DOHH2 (cell line): ENCODE measurements around the gene EFCAB5.

Experiments used
- H3F3A ChIP-seq: fragments of 200-600 bp; sonication (generic), shearing (Covaris generic); 2 replicates; pipeline ENCODE4 v1.6.0; 2016; ENCODE audit warnings: antibody characterized with exemption, mild to moderate bottlenecking; ENCODE audit not compliant: control insufficient read depth, insufficient read depth
- H3K27ac ChIP-seq: fragments of 200-600 bp; sonication (generic); 2 replicates; pipeline ENCODE4 v1.5.1; 2014; ENCODE audit warnings: low read depth, mild to moderate bottlenecking, low read length, moderate library complexity
- H3K27me3 ChIP-seq: fragments of 200-600 bp; sonication (generic); 2 replicates; pipeline ENCODE4 v1.6.1; 2014; ENCODE audit warnings: mild to moderate bottlenecking, low read length, mixed read lengths; ENCODE audit not compliant: control insufficient read depth
- H3K36me3 ChIP-seq: fragments of 200-600 bp; sonication (generic); 2 replicates; pipeline ENCODE4 v1.6.1; 2014; ENCODE audit warnings: mild to moderate bottlenecking, low read length, moderate library complexity, mixed read lengths; ENCODE audit not compliant: control insufficient read depth
- H3K4me1 ChIP-seq: fragments of 200-600 bp; sonication (generic); 2 replicates; pipeline ENCODE4 v1.6.1; 2014; ENCODE audit warnings: mild to moderate bottlenecking, low read length, mixed read lengths; ENCODE audit not compliant: control insufficient read depth
- H3K4me2 ChIP-seq: fragments of 200-600 bp; sonication (generic); 2 replicates; pipeline ENCODE4 v1.6.0; 2014; ENCODE audit warnings: mild to moderate bottlenecking, low read length, moderate library complexity
- H3K4me3 ChIP-seq: fragments of 200-600 bp; sonication (generic); 2 replicates; pipeline ENCODE4 v1.5.1; 2014; ENCODE audit warnings: mild to moderate bottlenecking, low read length, mixed read lengths
- H3K79me2 ChIP-seq: fragments of 200-600 bp; sonication (generic); 2 replicates; pipeline ENCODE4 v1.6.1; 2014; ENCODE audit warnings: mild to moderate bottlenecking, low read length, mixed read lengths; ENCODE audit not compliant: control insufficient read depth
- H3K9me2 ChIP-seq: fragments of 200-600 bp; sonication (generic); replicated peaks from 2 replicates; pipeline ENCODE4 v1.6.1; 2014; ENCODE audit warnings: mild to moderate bottlenecking, low read length, mixed read lengths; ENCODE audit not compliant: control insufficient read depth
- H3K9me3 ChIP-seq: fragments of 200-600 bp; sonication (generic); 2 replicates; pipeline ENCODE4 v1.6.1; 2014; ENCODE audit warnings: antibody characterized with exemption, low read length, mixed read lengths; ENCODE audit not compliant: control insufficient read depth, insufficient read depth
- H4K20me1 ChIP-seq: fragments of 200-600 bp; sonication (generic); 2 replicates; pipeline ENCODE4 v1.6.0; 2014; ENCODE audit warnings: low read depth, mild to moderate bottlenecking, antibody characterized with exemption, low read length, moderate library complexity; ENCODE audit not compliant: control insufficient read depth, insufficient read depth
- EZH2phosphoT487 ChIP-seq: fragments of 200-600 bp; sonication (generic); IDR thresholded peaks from 2 replicates; pipeline ENCODE4 v1.6.1; 2017; ENCODE audit warnings: borderline replicate concordance, mild to moderate bottlenecking, antibody characterized with exemption, low read length, moderate library complexity, mixed read lengths
- TF ChIP-seq, protein P1 (sequence below): fragments of 200-600 bp; sonication (generic); IDR thresholded peaks from one replicate; pipeline ENCODE4 v1.5.1; 2014; ENCODE audit warnings: antibody characterized with exemption, mild to moderate bottlenecking, low read depth, low read length; ENCODE audit not compliant: poor library complexity, severe bottlenecking

Gene EFCAB5

DNA sequence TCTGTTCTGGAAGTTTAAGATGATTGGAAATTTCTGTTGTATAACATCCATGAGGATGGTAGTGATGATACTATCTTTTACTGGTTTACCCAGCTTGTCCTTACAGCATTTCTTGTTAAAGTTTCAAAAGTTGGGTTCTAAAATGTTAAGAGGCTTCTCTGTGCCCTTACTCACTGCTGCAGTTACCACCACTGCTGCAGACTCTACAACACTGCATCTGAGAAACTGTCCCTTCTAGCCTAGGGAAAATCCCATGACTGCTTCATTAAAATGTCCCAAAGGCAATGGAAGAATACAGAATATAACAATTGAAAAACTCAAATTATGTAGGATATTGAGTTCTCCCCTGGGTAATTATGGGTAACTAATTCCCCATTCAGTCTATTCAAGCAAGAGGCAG lies 171.4 kb downstream of the EFCAB5 start:
- Histone ChIP-seq H3K4me2 (no peak overlapping the region), H3K27me3 (no peaks in the 10 kb centered on the region), H3K9me2 (no peaks in the 10 kb centered on the region), H3K4me3 (no peak overlapping the region), H3K4me1 (no peaks in the 10 kb centered on the region), H3K79me2 (peaks cover 16% of the 10 kb centered on the region), H3F3A (no peaks in the 10 kb centered on the region), H3K27ac (no peak overlapping the region), H3K9me3 (no peaks in the 10 kb centered on the region), H4K20me1 (no peaks in the 10 kb centered on the region), H3K36me3 (peaks cover 8% of the 10 kb centered on the region)
- TF ChIP-seq, protein P1, sequence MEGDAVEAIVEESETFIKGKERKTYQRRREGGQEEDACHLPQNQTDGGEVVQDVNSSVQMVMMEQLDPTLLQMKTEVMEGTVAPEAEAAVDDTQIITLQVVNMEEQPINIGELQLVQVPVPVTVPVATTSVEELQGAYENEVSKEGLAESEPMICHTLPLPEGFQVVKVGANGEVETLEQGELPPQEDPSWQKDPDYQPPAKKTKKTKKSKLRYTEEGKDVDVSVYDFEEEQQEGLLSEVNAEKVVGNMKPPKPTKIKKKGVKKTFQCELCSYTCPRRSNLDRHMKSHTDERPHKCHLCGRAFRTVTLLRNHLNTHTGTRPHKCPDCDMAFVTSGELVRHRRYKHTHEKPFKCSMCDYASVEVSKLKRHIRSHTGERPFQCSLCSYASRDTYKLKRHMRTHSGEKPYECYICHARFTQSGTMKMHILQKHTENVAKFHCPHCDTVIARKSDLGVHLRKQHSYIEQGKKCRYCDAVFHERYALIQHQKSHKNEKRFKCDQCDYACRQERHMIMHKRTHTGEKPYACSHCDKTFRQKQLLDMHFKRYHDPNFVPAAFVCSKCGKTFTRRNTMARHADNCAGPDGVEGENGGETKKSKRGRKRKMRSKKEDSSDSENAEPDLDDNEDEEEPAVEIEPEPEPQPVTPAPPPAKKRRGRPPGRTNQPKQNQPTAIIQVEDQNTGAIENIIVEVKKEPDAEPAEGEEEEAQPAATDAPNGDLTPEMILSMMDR, result no peak
- no peak for TF ChIP-seq EZH2phosphoT487

DNA sequence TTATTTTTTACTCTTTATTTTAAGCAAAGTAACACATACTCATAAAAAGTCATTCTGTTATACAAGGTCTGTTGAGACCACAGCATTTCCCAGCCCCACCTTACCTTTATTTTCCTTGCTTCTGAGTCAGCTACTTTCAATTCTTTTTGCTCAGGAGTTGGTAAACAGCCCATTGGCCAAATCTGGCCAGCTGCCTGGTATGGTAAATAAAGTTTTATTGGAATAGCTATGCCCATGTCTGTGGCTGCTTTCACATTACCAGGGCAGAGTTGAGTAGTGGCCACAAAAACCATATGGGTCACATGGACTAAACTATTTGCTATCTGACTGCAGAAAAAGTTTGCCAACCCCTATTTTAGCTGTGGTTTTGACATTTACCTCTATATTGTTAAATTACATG lies 171.8 kb downstream of the EFCAB5 start:
- Histone ChIP-seq H3K79me2 (peaks cover 20% of the 10 kb centered on the region), H4K20me1 (no peaks in the 10 kb centered on the region), H3K4me3 (no peak overlapping the region), H3F3A (no peaks in the 10 kb centered on the region), H3K9me3 (no peaks in the 10 kb centered on the region), H3K27ac (no peak overlapping the region), H3K9me2 (no peaks in the 10 kb centered on the region), H3K4me1 (peaks cover 2% of the 10 kb centered on the region), H3K36me3 (peaks cover 11% of the 10 kb centered on the region), H3K27me3 (no peaks in the 10 kb centered on the region), H3K4me2 (no peak overlapping the region)
- TF ChIP-seq EZH2phosphoT487, result no peak
- TF ChIP-seq, protein P1, result no peak

DNA sequence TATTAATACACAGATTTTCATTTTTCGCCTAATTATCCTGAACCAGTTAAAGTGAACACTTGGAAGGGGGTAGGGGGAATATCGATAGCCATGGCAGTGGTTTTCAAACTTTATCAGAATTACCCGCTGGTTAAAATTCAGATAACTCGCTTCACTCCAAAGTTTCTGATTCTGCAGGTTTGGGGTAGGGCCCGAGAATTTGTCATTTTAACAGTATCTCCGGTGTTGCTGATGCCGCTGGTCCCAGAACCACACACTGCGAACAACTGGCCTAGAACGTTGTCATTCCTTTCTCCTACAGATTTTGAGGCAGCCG lies 174.9 kb downstream of the EFCAB5 start:
- no peak for TF ChIP-seq EZH2phosphoT487
- TF ChIP-seq, protein P1, result no peak
- no peaks in the 10 kb centered on the region for H3K9me3 ChIP-seq
- H3K4me1 ChIP-seq, result peaks cover 30% of the 10 kb centered on the region
- H3F3A ChIP-seq, result peaks cover 3% of the 10 kb centered on the region; the same call in 1 of the 2 replicates
- no peaks in the 10 kb centered on the region for H3K9me2 ChIP-seq
- H4K20me1 ChIP-seq, result peaks cover 3% of the 10 kb centered on the region; the same call in 1 of the 2 replicates
- H3K4me3 ChIP-seq, result peak overlapping the region; percentile 76
- peaks cover 51% of the 10 kb centered on the region for H3K79me2 ChIP-seq
- peak overlapping the region; percentile 86 for H3K27ac ChIP-seq
- H3K4me2 ChIP-seq, result peak overlapping the region; percentile 69
- no peaks in the 10 kb centered on the region for H3K27me3 ChIP-seq
- peaks cover 38% of the 10 kb centered on the region for H3K36me3 ChIP-seq
